Cardiac fibroblast (primary cell): ENCODE measurements around the gene TTC21A.

Source experiments
- DNase-seq, 2 donors: peaks; one replicate each; pipeline versions ENCODE4 v3.0.0 to v3.0.0-alpha.2; 2010; ENCODE audit warnings: low read depth in 2 of 2
- H3K4me3 ChIP-seq, 2 donors: replicated peaks in 1 of 2; 1 replicate in 1 of 2; 2 replicates in 1 of 2; pipeline ENCODE4 v1.5.1; 2011; ENCODE audit warnings: low read depth in 2 of 2, low read length in 2 of 2, mild to moderate bottlenecking in 2 of 2, moderate library complexity in 1 of 2
- CTCF ChIP-seq: IDR thresholded peaks from one replicate; pipeline ENCODE4 v1.5.1; 2011; ENCODE audit warnings: low read depth, mild to moderate bottlenecking, low read length, inconsistent platforms

The TTC21A gene

GRCh38 chr3:39098473-39099000 lies 8.9 kb upstream of the TTC21A start:
- TF ChIP-seq CTCF = no peak
- no peak overlapping the region for H3K4me3 ChIP-seq
- no peak for DNase-seq

DNA sequence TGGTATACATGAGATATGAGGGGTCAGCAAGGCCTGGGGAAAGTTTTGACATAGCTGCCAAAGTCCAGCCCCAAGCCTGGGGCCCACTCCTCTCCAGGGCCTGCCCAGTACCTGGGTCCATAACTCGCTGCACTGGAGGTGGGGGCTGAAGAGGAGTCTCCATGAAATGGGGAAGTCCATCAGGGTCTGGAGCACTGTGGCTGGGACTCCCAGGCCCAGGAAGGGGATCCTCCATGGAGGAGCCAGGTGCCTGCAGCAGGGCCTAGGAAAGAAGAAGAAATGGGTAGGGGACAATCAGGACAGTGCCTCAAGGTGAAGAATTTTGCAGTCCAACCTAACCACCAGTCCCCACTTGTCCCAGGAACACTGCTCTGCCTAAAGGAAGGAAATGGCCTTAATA lies 8.2 kb upstream of the TTC21A start:
- TF ChIP-seq CTCF = no peak
- H3K4me3 ChIP-seq = no peak overlapping the region
- DNase-seq = no peak

DNA sequence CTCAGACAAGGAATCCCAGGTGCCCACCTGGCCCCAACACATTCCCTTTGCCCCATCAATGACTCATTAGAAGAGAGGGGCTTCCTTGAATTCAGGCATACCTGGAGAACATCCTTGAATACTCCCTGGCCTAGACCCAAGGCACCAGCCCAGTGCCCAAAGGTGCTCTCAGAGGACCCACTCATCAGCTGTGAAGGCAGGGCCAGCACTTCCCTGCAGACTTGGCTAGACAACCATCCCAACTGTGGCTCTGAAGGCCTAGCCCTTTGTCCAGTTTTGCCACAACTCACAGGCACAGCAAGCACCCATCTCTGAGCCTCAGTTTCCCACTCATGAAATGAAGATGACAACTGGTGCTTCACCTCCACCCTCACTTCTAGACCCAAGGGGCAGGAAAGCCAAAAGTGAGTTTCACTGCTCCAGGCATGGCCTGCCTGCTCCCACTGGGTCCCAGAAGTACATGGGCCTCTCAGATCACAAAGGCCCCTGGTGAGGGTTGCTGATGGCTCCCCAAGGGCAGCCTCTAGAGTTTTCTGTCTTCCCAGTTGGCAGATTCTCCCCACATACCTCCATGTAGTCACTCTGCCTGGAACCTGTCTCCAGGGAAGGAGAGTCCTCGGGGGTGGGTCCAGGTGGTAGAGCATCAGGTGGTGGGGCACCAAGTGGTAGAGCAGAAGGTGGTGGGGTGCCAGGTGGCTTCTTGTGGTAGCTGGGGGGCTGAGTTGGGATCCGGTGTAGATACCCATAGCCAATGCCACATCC lies 7.6 kb upstream of the TTC21A start:
- DNase-seq = no peak
- no peak overlapping the region for H3K4me3 ChIP-seq
- no peak for TF ChIP-seq CTCF

DNA sequence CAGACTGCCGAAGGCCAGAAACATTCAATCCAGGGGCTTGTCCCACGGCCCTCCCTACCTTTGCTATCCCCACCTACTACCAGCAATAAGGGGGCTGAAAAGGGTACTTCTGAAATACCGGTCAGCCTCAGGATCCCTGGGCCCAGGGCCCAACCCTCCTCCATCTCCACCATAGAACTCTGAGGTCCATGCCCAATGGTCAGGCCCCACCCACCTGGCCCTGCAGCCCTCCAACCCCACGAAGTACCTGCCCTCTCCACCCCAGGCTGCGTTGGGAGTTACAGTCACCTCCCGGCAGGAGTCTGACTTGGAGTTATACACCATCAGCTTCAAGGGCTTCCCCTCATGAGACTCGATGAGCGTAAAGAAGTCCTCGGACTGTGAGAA lies 7.0 kb upstream of the TTC21A start:
- DNase-seq = no peak
- no peak for TF ChIP-seq CTCF
- no peak overlapping the region for H3K4me3 ChIP-seq

DNA sequence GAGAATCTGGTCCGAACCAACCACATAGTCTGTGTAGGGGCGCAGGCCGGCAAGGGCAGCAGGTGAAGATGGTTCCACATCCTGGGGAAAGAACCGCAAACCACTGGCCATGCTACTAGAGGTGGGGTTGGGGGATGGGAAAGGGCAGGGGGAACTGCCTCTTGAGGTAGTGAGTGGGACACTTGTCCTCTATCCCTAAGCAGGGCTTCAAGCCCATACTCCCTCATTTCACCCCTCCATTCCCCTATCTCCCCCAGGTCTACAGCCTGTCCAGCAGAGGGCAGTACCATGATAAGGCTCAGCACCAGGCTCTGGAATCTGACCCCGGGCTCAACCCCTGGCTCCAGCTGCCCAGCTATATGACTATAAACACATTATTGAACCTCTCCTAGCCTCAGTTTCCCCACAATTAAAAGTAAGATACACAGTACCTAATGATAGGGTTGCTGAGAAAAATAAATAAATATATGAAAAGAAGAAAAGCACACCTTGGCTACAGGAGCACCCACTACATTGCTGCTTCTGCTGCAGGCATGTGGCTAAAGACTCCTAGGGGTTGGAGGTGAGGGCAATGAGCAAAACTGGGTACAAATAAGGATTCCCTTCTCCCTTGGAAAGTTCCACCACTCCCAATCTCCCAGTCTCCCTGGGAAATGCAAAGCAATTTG lies 6.3 kb upstream of the TTC21A start:
- peak; percentile 71 for TF ChIP-seq CTCF
- H3K4me3 ChIP-seq = no peak overlapping the region
- peak; percentile 51 to 57 for DNase-seq

DNA sequence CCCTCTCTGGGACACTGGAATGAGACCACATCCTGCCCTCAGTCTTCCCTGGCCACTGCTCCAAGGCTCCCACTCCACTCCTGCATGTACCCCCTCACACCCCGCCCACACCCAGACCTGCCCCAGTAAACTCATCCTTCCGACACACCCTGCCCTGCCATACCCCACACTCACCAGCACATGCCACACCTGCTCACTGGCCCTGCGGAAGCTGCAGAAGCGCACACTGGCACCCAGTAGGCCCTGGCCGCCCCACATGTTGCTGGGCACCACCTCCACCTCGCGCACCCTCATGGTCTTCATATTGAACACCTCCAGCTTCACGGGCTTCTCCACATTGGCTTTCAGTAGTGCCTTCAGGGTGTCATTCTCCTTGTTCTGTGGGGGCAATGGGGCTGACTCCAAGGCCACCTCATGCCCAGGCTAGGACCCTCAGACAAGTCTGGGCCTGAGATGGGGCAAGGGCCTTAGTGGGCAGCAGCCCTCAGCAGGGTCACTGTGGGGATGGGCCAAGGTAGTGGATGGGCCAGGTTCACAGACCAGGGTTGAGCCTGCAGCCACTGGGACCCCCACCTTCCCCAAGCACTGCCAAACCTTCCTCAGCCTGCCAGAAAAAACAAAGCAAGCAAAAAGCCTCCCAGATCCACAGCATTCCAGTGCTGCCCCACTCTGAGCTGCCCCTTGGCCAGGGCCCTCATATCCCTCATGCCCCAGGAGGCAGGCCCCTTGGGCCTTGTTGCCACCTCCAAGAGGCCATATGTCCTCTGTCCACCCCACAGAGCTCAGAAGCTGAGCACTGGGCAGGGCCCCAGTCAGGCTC lies 4.8 kb upstream of the TTC21A start:
- no peak for TF ChIP-seq CTCF
- no peak overlapping the region for H3K4me3 ChIP-seq

More for the DNA sequence above, 4.8 kb upstream of the TTC21A start:
- no peak for DNase-seq
